K562 (cell line): ENCODE results near the gene IL1B. TPM values are rescaled to one million over a fixed set of nuclear protein-coding genes. Genes with fewer than 3 reads are reported as not detected.

ENCODE experiments used
- CTBP1 ChIP-seq: fragments of 450-650 bp; IDR thresholded peaks from 2 replicates; pipeline ENCODE4 v1.6.1; 2016; ENCODE audit warnings: borderline replicate concordance
- ETV1 ChIP-seq: fragments of 450-650 bp; conservative IDR thresholded peaks from 2 replicates; pipeline ENCODE4 v1.6.1; 2016; ENCODE audit warnings: missing genetic modification characterization, control low read depth, low read depth, missing compliant biosample characterization
- FOXJ2 ChIP-seq: fragments of 200-800 bp; sonication (Bioruptor generic); IDR thresholded peaks from 2 replicates; pipeline ENCODE4 v1.6.1; 2016; ENCODE audit warnings: missing genetic modification characterization, missing compliant biosample characterization
- GABPB1 ChIP-seq: sonication (generic); formaldehyde crosslinking; IDR thresholded peaks from 2 replicates; pipeline ENCODE4 v1.8.0; 2022; ENCODE audit warnings: mild to moderate bottlenecking, missing genetic modification reagents
- HNRNPK ChIP-seq: fragments of 200-400 bp; formaldehyde crosslinking; IDR thresholded peaks from one replicate; pipeline ENCODE4 v1.6.1; 2018; ENCODE audit warnings: mild to moderate bottlenecking, low read depth, low read length; ENCODE audit not compliant: poor library complexity, severe bottlenecking
- LCOR ChIP-seq: sonication (generic); formaldehyde crosslinking; IDR thresholded peaks from 2 replicates; pipeline ENCODE4 v1.8.0; 2022; ENCODE audit warnings: mild to moderate bottlenecking, missing genetic modification reagents
- NEUROD1 ChIP-seq: fragments of 150-350 bp; IDR thresholded peaks from 2 replicates; pipeline ENCODE4 v1.6.1; 2014; ENCODE audit warnings: borderline replicate concordance, low read length, low read depth; ENCODE audit not compliant: partially characterized antibody
- PCBP1 ChIP-seq: fragments of 200-400 bp; formaldehyde crosslinking; IDR thresholded peaks from 2 replicates; pipeline ENCODE4 v1.6.1; 2018; ENCODE audit warnings: mild to moderate bottlenecking, low read depth, low read length; ENCODE audit not compliant: poor library complexity, severe bottlenecking
- SMC3 ChIP-seq: conservative IDR thresholded peaks from 2 replicates; pipeline ENCODE4 v1.6.1; 2011; ENCODE audit warnings: low read depth, low read length, improper control_type of control experiment; ENCODE audit not compliant: insufficient read depth
- SNAPC5 ChIP-seq: fragments of 250-450 bp; sonication (Bioruptor Pico); IDR thresholded peaks from 2 replicates; pipeline ENCODE4 v1.8.0; 2021; ENCODE audit warnings: moderate library complexity, mild to moderate bottlenecking, inconsistent platforms
- ZNF134 ChIP-seq: fragments of 250-450 bp; sonication (Bioruptor Pico); conservative IDR thresholded peaks from 2 replicates; pipeline ENCODE4 v1.4.0; 2020
- ZNF24 ChIP-seq: fragments of 450-650 bp; IDR thresholded peaks from 2 replicates; pipeline ENCODE4 v1.6.1; 2016
- ZNF830 ChIP-seq: fragments of 250-450 bp; sonication (Bioruptor Pico); IDR thresholded peaks from 2 replicates; pipeline ENCODE4 v1.5.0; 2021; ENCODE audit warnings: mild to moderate bottlenecking
- ZSCAN32 ChIP-seq: fragments of 450-650 bp; formaldehyde crosslinking; IDR thresholded peaks from 2 replicates; pipeline ENCODE4 v1.4.0; 2020; ENCODE audit warnings: mild to moderate bottlenecking, moderate library complexity
- polyA plus RNA-seq, 8 experiments: library from polyadenylated mRNA; depleted of rRNA in 4 of 8; stranded (reverse) in 5 of 8; unstranded in 3 of 8; fragments of >200 nt; fragmentation: Nextera tagmentation in 2 of 8; fragmentation: Illumina TruSeq in 1 of 8; extraction: Ambion mirVana in 2 of 8; extraction: Trizol in 1 of 8; gene quantifications; 2 replicates each; pipeline versions ENCODE4 v1.2.1 to v1.2.3, GENCODE V29; 2011 to 2014; ENCODE audit warnings: inconsistent platforms in 1 of 8, missing spikeins in 1 of 8
- total RNA-seq, 7 experiments: library from RNA; depleted of rRNA in 6 of 7; stranded (reverse); fragments of >200 nt in 6 of 7; fragmentation: Illumina TruSeq in 2 of 7; extraction: Trizol in 2 of 7; gene quantifications; 2 replicates each; pipeline versions ENCODE4 v1.2.1 to v1.2.3, GENCODE V29; 2011 to 2021; ENCODE audit warnings: low replicate concordance in 1 of 7
- TF ChIP-seq, protein P1 (sequence below): fragments of 450-650 bp; IDR thresholded peaks from 2 replicates; pipeline ENCODE4 v1.6.1; 2016; ENCODE audit warnings: mild to moderate bottlenecking, moderate library complexity
- TF ChIP-seq, protein P2 (sequence below): sonication (generic); formaldehyde crosslinking; IDR thresholded peaks from 2 replicates; pipeline ENCODE4 v1.4.0; 2020; ENCODE audit warnings: mild to moderate bottlenecking, missing genetic modification reagents

Gene IL1B
- total and polyA plus RNA-seq, 9 of the 15 experiments (the other 6 are each of a cell fraction or from before 2014, with no cell fraction given), result 0.29 TPM; not detected in 8

DNA sequence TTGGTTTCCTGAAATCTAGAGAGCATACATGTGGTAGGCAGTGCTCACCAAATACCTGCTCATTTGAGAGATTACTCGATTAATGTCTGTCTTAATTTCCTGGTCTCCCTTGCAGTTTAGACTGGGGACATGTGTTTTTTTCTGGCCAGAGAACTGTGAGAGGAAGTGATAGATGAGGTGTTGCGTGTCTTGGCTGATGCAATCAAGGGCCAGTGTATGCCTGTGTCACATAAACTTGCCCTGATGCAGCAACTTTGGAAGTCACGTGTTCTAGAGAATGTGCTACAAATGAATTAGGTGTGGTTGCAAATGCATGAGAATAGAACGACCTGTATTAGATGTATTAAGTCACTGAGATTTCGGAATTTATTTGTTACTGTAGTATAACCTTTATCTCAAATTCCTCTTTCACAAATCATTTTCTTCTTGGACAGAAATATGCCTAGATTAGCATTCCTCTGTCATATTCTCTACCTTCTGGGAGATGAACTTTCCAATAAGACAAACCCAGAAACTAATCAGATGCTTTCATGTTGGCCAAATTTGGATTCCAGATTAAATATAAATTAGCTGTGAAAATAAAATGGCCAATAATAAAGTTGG lies 42.3 kb downstream of the IL1B start (continued):
- TF ChIP-seq NEUROD1 (peak; percentile 86), GABPB1 (CRISPR knock-in tag) (peak; percentile 83), ZNF830 (CRISPR knock-in tag) (no peak), CTBP1 (peak; percentile 82), FOXJ2 (tag) (peak; percentile 92), ZSCAN32 (CRISPR knock-in tag) (peak; percentile 100), SNAPC5 (CRISPR knock-in tag) (no peak), LCOR (CRISPR knock-in tag) (peak; percentile 78), SMC3 (no peak), ZNF134 (CRISPR knock-in tag) (no peak), PCBP1 (no peak), ZNF24 (peak; percentile 73; the same call in 1 of the 2 replicates), HNRNPK (no peak), ETV1 (peak; percentile 94)
- TF ChIP-seq, protein P1, sequence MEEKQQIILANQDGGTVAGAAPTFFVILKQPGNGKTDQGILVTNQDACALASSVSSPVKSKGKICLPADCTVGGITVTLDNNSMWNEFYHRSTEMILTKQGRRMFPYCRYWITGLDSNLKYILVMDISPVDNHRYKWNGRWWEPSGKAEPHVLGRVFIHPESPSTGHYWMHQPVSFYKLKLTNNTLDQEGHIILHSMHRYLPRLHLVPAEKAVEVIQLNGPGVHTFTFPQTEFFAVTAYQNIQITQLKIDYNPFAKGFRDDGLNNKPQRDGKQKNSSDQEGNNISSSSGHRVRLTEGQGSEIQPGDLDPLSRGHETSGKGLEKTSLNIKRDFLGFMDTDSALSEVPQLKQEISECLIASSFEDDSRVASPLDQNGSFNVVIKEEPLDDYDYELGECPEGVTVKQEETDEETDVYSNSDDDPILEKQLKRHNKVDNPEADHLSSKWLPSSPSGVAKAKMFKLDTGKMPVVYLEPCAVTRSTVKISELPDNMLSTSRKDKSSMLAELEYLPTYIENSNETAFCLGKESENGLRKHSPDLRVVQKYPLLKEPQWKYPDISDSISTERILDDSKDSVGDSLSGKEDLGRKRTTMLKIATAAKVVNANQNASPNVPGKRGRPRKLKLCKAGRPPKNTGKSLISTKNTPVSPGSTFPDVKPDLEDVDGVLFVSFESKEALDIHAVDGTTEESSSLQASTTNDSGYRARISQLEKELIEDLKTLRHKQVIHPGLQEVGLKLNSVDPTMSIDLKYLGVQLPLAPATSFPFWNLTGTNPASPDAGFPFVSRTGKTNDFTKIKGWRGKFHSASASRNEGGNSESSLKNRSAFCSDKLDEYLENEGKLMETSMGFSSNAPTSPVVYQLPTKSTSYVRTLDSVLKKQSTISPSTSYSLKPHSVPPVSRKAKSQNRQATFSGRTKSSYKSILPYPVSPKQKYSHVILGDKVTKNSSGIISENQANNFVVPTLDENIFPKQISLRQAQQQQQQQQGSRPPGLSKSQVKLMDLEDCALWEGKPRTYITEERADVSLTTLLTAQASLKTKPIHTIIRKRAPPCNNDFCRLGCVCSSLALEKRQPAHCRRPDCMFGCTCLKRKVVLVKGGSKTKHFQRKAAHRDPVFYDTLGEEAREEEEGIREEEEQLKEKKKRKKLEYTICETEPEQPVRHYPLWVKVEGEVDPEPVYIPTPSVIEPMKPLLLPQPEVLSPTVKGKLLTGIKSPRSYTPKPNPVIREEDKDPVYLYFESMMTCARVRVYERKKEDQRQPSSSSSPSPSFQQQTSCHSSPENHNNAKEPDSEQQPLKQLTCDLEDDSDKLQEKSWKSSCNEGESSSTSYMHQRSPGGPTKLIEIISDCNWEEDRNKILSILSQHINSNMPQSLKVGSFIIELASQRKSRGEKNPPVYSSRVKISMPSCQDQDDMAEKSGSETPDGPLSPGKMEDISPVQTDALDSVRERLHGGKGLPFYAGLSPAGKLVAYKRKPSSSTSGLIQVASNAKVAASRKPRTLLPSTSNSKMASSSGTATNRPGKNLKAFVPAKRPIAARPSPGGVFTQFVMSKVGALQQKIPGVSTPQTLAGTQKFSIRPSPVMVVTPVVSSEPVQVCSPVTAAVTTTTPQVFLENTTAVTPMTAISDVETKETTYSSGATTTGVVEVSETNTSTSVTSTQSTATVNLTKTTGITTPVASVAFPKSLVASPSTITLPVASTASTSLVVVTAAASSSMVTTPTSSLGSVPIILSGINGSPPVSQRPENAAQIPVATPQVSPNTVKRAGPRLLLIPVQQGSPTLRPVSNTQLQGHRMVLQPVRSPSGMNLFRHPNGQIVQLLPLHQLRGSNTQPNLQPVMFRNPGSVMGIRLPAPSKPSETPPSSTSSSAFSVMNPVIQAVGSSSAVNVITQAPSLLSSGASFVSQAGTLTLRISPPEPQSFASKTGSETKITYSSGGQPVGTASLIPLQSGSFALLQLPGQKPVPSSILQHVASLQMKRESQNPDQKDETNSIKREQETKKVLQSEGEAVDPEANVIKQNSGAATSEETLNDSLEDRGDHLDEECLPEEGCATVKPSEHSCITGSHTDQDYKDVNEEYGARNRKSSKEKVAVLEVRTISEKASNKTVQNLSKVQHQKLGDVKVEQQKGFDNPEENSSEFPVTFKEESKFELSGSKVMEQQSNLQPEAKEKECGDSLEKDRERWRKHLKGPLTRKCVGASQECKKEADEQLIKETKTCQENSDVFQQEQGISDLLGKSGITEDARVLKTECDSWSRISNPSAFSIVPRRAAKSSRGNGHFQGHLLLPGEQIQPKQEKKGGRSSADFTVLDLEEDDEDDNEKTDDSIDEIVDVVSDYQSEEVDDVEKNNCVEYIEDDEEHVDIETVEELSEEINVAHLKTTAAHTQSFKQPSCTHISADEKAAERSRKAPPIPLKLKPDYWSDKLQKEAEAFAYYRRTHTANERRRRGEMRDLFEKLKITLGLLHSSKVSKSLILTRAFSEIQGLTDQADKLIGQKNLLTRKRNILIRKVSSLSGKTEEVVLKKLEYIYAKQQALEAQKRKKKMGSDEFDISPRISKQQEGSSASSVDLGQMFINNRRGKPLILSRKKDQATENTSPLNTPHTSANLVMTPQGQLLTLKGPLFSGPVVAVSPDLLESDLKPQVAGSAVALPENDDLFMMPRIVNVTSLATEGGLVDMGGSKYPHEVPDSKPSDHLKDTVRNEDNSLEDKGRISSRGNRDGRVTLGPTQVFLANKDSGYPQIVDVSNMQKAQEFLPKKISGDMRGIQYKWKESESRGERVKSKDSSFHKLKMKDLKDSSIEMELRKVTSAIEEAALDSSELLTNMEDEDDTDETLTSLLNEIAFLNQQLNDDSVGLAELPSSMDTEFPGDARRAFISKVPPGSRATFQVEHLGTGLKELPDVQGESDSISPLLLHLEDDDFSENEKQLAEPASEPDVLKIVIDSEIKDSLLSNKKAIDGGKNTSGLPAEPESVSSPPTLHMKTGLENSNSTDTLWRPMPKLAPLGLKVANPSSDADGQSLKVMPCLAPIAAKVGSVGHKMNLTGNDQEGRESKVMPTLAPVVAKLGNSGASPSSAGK, result peak; percentile 98
- TF ChIP-seq, protein P2, sequence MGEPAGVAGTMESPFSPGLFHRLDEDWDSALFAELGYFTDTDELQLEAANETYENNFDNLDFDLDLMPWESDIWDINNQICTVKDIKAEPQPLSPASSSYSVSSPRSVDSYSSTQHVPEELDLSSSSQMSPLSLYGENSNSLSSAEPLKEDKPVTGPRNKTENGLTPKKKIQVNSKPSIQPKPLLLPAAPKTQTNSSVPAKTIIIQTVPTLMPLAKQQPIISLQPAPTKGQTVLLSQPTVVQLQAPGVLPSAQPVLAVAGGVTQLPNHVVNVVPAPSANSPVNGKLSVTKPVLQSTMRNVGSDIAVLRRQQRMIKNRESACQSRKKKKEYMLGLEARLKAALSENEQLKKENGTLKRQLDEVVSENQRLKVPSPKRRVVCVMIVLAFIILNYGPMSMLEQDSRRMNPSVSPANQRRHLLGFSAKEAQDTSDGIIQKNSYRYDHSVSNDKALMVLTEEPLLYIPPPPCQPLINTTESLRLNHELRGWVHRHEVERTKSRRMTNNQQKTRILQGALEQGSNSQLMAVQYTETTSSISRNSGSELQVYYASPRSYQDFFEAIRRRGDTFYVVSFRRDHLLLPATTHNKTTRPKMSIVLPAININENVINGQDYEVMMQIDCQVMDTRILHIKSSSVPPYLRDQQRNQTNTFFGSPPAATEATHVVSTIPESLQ (CRISPR knock-in tag), result no peak
